H54 (cell line): ENCODE results near the gene IL32.
"Not testable (repeated sequence)": the region's sequence is repeated elsewhere in the genome, so short reads cannot be mapped to it uniquely, and the experiment has no call there.

Experiments used
- DNase-seq: peaks from one replicate; pipeline ENCODE4 v3.0.0; 2011; ENCODE audit warnings: low spot score, mixed read lengths; ENCODE audit not compliant: insufficient read length
- FAIRE-seq: peaks from 3 replicates; lab custom pipeline; 2011; peaks lifted over from hg19 to GRCh38; lab: Jason Lieb, UNC
- POLR2A ChIP-seq: IDR thresholded peaks from 2 replicates; pipeline ENCODE4 v1.6.1; 2011; ENCODE audit warnings: low read depth, mild to moderate bottlenecking, low read length

IL32 gene

DNA sequence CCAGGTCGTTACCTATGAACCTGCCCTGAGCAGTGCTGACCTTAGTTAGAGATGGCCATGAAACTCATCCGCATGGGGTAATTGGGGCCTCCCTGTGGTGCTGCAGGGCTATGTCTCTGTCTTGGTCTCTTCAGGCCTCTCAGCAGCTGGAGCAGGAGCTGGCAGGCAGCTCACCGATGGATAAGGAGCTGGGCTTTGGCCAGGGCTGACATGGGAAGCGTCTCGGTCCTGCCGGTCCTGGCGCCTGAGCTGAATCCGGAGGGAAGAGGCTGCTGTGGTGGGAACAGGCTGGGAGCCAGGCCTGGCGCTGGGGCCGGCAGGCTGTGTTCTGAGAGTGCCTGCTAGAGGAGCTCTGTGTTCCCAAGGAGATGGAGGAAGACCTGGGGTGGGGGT is 10.1 kb downstream of the IL32 start:
- DNase-seq = no peak
- no peak for TF ChIP-seq POLR2A
- FAIRE-seq = no peak

DNA sequence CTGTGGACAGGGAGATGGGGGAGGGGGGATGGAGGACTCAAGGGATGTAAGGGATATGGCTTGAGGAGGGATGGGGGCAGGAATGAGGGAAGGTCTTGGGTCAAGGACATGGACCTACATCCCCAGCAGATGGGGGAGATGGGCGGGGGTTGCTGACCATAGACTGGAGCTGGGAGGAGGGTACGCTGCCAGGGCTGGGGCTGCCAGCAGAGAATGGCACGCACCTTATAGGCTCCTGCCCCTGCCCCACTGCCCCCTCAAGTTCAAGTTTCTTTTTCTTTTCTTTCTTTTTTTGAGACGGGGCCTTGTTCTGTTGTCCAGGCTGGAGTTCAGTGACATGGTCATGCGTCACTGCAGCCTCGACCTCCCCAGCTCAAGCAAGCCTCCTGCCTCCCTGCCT is 10.5 kb downstream of the IL32 start:
- FAIRE-seq, DNase-seq: not testable (repeated sequence)

DNA sequence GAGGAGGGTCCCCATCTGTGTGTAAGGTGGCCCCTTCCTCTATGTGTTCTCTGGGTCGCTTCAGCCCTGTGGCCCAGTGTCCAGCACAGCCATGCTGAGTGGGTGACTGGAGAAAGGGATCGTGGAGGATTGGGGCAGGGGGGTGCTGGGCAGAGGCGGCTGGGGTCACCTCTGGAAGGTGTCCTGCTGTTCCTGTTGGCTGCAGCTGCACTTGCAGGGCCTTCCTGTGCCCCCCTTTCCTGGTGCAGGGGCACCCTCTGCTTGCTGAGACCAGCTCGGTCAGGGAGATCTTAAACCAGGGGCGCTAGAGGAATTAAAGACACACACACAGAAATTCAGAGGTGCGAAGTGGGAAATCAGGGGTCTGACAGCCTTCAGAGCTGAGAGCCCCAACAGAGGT is 11.1 kb downstream of the IL32 start:
- TF ChIP-seq POLR2A = no peak
- no peak for FAIRE-seq
- no peak for DNase-seq

DNA sequence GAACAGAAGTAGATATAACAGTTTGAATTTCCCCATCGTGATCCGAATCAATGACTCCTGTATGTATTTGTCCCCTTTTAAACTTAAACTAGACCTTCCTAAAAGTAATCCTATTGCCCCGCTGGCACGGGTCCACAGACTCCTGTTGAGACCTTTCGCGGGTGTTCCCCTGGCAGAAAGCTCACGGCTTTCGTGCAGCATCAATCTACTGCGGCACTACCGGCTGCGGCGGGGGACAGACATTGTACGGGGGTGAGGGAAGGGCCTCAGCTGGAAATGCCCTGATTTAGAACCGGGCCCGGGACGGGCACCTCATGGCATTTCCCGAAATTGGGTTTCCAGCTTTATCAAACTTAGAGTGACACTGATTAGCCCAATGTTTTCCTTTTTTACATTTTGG is 14.6 kb downstream of the IL32 start:
- DNase-seq (no peak), FAIRE-seq (no peak)
- TF ChIP-seq POLR2A = no peak

DNA sequence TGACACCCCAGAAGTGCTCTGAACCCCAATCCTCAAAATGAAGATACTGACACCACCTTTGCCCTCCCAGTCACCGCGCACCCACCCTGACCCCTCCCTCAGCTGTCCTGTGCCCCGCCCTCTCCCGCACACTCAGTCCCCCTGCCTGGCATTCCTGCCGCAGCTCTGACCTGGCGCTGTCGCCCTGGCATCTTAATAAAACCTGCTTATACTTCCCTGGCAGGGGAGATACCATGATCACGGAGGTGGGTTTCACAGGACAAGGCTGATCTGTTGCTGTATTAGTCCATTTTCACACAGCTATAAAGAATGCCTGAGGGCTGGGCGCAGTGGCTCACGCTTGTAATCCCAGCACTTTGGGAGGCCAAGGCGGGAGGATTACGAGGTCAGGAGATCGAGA is 16.5 kb downstream of the IL32 start:
- DNase-seq, FAIRE-seq: not testable (repeated sequence)

DNA sequence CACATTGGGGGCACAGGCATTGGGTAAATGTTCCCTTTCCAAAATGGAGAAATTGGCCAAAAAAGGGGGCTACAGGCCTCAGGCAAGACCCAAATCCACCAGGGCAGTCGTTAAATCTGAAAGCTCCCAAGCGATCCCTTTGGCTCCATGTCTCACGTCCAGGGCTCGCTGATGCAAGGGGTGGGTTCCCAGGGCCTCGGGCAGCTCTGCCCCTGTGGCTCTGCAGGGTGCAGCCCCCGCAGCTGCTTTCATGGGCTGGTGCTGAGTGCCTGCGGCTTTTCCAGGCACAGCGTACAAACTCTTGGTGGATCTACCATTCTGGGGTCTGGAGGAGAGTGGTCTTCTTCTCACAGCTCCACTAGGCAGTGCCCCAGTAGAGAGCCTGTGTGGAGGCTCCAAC is 18.0 kb downstream of the IL32 start:
- FAIRE-seq = not testable (repeated sequence)

DNA sequence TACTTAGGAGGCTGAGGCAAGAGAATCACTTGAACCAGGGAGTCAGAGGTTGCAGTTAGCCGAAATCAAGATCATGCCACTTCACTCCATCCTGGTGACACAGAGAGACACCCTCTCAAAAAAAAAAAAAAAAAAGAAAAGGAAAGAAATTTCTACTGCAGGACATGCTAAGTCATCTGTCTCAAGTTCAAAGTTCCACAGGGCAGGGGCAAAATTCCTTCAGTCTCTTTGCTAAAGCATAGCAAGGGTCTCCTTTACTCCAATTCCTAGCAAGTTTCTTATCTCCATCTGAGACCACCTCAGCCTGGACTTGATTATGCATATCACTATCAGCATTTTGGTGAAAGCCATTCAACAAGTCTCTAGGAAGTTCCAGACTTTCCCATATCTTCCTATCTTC is 19.1 kb downstream of the IL32 start:
- TF ChIP-seq POLR2A = no peak
- DNase-seq (no peak), FAIRE-seq (no peak)

More for the DNA sequence above, 18.0 kb downstream of the IL32 start:
- not testable (repeated sequence) for DNase-seq

DNA sequence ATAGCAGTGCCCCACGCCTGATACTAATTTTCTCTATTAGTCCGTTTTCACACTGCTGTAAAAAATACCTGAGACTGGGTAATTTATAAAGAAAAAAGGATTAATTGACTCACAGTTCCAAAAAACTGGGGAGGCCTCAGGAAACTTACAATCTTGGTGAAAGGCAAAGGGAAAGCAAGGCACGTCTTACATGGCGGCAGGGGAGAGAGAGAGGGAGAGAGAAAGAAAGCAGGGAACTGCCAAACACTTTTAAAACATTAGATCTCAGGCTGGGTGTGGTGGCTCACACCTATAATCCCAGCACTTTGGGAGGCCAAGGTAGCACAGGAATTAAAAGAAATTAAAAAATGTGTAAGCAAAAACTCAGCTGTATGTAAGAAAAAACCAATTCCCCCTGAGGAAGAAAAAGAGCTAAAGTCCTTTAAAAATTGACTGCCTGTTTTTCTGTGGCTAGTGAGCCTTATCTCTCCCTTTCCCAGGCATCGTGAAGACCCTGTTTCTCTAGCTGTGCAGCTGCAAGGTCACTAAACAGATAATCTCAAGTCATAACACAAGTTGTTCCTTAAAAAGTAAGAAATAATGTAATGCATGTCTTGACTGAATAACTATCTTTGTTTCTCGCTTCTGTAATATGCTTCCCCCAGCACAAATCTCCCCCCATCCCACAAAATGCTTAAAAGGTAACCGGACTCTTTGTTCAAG is 19.7 kb downstream of the IL32 start:
- FAIRE-seq (no peak), DNase-seq (no peak)
- no peak for TF ChIP-seq POLR2A

DNA sequence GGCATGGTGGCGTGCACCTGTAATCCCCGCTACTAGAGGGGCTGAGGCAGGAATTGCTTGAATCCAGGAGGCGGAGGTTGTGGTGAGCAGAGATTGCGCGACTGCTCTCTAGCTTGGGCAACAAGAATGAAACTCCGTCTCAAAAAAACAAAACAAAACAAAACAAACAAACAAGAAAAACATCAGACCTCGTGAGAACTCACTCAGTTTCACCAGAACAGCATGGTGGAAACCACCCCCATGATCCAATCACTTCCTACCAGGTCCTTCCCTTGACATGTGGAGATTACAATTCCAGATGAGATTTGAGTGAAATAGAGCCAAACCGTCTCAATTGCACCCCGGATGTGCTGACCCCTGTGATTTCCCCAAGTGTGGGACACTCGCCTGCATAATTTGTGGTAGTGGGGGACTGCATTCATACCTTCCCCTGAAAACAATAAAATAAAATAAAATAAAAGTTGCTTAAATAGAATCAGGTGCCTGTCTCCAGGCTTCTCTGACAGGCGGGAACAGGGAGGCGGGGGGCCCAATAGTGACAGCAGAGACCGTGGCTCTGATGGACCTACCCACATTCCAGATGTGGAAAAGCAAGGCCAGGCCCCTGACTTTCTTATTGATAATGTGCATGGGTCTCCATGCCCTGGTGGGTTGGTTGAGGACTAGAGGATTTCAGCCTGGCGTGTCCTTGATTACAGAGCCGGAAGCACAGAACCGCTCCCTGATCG is 20.6 kb downstream of the IL32 start:
- FAIRE-seq = no peak
- DNase-seq = no peak
- no peak for TF ChIP-seq POLR2A

DNA sequence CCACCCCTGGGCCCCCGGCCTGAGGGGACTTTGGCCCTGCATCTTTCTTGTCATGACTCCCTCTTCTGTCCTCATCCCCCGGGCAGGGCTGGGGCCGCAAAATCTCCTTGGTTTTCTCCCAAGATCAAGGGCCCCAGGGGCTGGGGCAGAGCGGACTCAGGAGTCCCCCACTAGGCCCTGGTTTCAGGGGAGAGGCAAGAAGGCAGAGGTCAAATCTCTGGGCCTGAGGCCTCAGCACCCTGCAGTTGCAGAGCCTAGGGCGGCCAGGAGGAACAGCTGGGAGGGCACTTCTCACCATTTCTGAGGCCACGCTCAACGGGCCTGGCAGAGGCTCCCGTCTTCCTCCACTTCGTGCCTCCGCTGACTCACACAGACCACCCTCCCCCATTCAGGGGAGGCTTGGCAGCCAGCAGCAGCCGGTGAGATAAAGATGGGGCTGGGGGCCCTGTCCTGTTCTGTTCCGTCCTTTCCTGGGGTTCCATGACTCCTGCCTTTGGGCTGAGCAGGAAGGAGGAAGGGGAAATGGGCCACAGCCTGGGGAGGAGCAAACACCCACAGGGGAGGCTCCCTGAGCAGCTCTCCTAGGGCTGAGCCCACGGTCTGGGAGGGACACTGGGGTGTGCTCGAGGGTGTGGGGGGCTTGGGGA is 21.3 kb downstream of the IL32 start:
- TF ChIP-seq POLR2A = no peak
- FAIRE-seq (no peak), DNase-seq (no peak)

DNA sequence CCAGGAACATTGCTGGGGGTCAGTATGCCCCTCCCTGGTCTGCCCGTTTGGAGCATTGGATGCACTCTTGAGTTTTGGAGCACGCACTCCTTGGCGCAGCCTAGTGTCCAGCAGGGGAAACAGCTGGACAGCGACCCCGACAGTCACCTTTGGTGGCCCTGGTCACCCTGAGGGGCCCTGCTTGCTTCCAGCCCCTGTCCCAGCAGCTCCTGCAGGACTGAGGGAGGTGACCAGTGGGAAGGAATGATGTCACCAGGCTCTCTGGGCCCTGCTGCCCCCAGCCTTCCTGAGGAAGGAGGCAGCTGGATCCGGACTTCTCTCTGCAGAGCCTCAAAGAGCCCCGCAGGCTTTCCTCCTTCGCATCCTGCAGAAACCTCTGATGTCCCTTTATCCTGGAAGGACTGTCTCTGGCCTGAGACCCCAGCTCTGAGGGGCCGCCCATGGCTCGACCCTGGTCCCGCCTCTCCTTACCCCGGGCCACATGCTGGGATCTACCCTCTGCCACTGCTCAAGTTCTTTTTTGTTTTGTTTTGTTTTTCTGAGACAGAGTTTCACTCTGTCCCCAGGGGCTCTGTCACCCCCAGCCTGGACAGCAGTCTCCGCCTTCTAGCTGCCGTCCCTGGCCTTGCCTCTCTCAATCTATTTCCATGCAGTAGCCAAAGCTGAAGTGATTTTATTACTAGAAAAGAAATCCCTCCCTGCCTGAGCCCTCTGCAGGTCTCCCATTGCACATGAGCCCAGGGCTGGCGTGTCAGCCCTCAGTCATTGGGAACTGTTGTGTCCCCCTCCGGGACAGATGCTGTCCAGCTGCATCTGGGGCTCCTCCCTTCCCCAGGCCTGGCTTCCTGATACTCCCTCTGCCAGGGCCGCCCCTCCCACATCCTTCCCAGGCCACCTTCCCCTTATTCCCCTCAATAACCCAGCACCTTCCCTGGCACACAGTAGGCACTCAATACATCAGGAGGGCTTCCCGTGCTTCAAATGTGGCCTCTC is 22.1 kb downstream of the IL32 start:
- no peak for FAIRE-seq
- TF ChIP-seq POLR2A = no peak
- no peak for DNase-seq

DNA sequence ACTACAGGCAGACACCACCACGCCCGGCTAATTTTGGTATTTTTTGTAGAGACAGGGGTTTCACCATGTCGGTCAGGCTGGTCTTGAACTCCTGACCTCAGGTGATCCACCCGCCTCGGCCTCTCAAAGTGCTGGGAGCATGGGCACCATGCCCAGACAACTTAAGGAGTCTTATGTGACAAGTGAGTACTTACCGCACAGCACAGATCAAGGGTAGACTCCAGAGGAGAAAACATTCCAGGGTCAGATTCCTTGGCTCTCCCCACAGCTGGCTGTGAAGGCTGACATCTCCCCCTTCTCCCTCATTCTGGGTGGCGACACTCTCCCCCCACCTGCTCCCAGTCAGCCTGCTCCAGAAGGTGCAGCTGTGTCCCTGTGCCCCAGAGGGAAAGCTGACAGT is 23.0 kb downstream of the IL32 start:
- no peak for DNase-seq
- FAIRE-seq = no peak
- TF ChIP-seq POLR2A = no peak

DNA sequence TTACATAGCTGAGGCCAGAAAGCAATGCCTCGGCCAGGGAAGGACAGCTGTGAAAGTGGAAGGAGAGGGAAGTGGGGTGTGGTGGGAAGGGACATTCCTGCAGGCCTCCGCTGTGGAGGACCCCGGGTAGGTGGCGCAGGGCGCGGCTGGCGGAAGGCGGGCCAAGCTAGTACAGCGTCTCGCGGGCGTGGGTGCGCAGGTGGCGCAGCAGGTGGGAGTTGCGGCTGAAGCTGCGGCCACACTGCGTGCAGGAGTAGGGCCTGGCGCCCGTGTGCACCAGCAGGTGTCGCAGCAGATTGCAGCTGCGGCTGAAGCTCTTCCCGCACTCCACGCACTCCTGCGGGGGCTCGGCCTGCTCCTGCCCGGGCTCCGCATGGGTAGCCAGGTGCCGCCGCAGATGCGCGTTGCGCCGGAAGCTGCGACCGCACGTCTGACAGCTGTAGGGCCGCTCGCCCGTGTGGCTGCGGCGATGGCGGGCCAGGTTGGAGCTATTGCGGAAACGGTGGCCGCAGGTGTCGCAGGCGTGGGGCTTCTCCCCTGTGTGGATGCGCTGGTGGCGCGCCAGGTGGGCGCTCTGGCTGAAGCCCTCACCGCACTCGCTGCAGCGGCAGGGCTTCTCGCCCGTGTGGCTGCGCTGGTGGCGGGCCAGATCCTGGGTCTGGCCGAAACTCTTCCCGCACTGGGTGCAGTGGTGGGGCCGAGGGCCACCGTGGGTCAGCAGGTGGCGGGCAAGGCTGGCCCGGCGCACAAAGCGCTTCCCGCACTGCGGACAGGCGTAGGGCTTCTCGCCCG is 23.7 kb downstream of the IL32 start:
- FAIRE-seq (no peak), DNase-seq (no peak)
- TF ChIP-seq POLR2A = no peak
